Endothelial cell of umbilical vein (primary cell): Measurements from ENCODE around the gene CD63.
"Not testable (repeated sequence)": the region's sequence is repeated elsewhere in the genome, so short reads cannot be mapped to it uniquely, and the experiment has no call there.

Source experiments
- EZH2 ChIP-seq: IDR thresholded peaks from 2 replicates; pipeline ENCODE4 v1.6.1; 2012; ENCODE audit warnings: borderline replicate concordance, low read depth, mild to moderate bottlenecking, moderate library complexity, low read length, inconsistent platforms; ENCODE audit not compliant: severe bottlenecking
- POLR2A ChIP-seq: IDR thresholded peaks from 2 replicates; pipeline ENCODE4 v1.6.1; 2012; ENCODE audit warnings: low read depth, mild to moderate bottlenecking, control low read depth, low read length
- POLR2AphosphoS5 ChIP-seq: IDR thresholded peaks from 2 replicates; pipeline ENCODE4 v1.6.1; 2012; ENCODE audit warnings: low read depth, mild to moderate bottlenecking, control low read depth, low read length, moderate library complexity; ENCODE audit not compliant: insufficient read depth
- TF ChIP-seq, protein P1 (sequence below), 2 donors: IDR thresholded peaks; 1 replicate in 1 of 2; 2 replicates in 1 of 2; pipeline ENCODE4 v1.5.1; 2011; ENCODE audit warnings: low read length in 2 of 2, mild to moderate bottlenecking in 2 of 2, moderate library complexity in 2 of 2, control low read depth in 1 of 2, inconsistent platforms in 1 of 2, low read depth in 1 of 2; ENCODE audit not compliant: insufficient read depth in 1 of 2; ENCODE audit errors: extremely low read depth in 1 of 2

DNA sequence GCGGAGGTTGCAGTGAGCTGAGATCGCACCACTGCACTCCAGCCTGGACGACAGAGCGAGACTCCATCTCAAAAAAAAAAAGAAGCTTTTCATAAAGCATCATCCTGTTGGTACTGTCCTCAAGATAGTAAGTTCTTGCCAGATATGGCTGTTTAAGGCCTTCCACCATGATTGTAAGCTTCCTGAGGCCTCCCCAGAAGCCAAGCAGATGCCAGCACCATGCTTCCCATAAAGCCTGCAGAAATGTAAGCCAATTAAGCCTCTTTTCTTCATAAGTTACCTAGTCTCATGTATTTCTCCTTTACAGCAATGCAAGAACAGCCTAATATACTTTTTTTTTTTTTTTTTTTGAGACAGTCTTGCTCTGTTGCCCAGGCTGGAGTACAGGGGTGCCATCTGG, 29.8 kb upstream of the CD63 start:
- TF ChIP-seq, protein P1, sequence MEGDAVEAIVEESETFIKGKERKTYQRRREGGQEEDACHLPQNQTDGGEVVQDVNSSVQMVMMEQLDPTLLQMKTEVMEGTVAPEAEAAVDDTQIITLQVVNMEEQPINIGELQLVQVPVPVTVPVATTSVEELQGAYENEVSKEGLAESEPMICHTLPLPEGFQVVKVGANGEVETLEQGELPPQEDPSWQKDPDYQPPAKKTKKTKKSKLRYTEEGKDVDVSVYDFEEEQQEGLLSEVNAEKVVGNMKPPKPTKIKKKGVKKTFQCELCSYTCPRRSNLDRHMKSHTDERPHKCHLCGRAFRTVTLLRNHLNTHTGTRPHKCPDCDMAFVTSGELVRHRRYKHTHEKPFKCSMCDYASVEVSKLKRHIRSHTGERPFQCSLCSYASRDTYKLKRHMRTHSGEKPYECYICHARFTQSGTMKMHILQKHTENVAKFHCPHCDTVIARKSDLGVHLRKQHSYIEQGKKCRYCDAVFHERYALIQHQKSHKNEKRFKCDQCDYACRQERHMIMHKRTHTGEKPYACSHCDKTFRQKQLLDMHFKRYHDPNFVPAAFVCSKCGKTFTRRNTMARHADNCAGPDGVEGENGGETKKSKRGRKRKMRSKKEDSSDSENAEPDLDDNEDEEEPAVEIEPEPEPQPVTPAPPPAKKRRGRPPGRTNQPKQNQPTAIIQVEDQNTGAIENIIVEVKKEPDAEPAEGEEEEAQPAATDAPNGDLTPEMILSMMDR (IDR thresholded peaks at IDR 0.05; ENCODE audit: extremely low read depth in 1 of 2, insufficient read depth in 1 of 2, low read depth in 1 of 2, low read length in 2 of 2): not testable (repeated sequence)
- TF ChIP-seq POLR2A, POLR2AphosphoS5, EZH2: not testable (repeated sequence)
